ENCODE data around the gene EPS8L3. TPM values are rescaled to one million over a fixed set of nuclear protein-coding genes. Genes with fewer than 3 reads are reported as not detected.

The EPS8L3 gene
- total RNA-seq, 4 donors from 2014 or later: 0.19 TPM; not detected in 3

Other genes with a start within 250 kb of the EPS8L3 start
- gene GPR61, start 224.1 kb downstream of the EPS8L3 start, total RNA-seq: not detected
- gene GNAI3, start 215.3 kb downstream of the EPS8L3 start, total RNA-seq: 10 to 100 TPM in 3 of 4 donors, 1 to 10 TPM in 1; 8.2 to 15.1 (median 11.6) TPM
- not detected for gene GNAT2, start 144.3 kb downstream of the EPS8L3 start, total RNA-seq
- 10 to 100 TPM; 18.5 to 51.5 (median 24.4) TPM for gene AMPD2, start 144.1 kb downstream of the EPS8L3 start, total RNA-seq
- 10 to 100 TPM; 13.5 to 53.5 (median 29.4) TPM for gene GSTM4, start 107.8 kb downstream of the EPS8L3 start, total RNA-seq
- 10 to 100 TPM; 17.8 to 87.9 (median 46.2) TPM for gene GSTM2, start 95.9 kb downstream of the EPS8L3 start, total RNA-seq
- 100 to 1,000 TPM in 1 of 4 donors, under 1 TPM in 1, not detected in 2; 0.83 to 299 TPM for gene GSTM1, start 76.1 kb downstream of the EPS8L3 start, total RNA-seq
- 1 to 10 TPM in 2 of 4 donors, not detected in 2; 2.2 to 4.6 TPM for gene GSTM5, start 51.7 kb downstream of the EPS8L3 start, total RNA-seq
- 100 to 1,000 TPM in 2 of 4 donors, 10 to 100 TPM in 2; 86.2 to 273 (median 150) TPM for gene GSTM3, start 22.9 kb downstream of the EPS8L3 start, total RNA-seq
- 10 to 100 TPM in 3 of 4 donors, 1 to 10 TPM in 1; 7.6 to 34.8 (median 15.9) TPM for gene CSF1, start 146.9 kb upstream of the EPS8L3 start, total RNA-seq
- gene AHCYL1, start 220.8 kb upstream of the EPS8L3 start, total RNA-seq: 10 to 100 TPM; 49.7 to 60.3 (median 53.0) TPM

Measured in esophagus squamous epithelium (tissue), 4 donors.